Measurements from ENCODE around the gene SPATC1L.

- no peak for TF ChIP-seq CTCF (IDR thresholded peaks at IDR 0.05)
- no peak for TF ChIP-seq POLR2A (IDR thresholded peaks at IDR 0.05)
Observed at GRCh38 chr21:46122758-46123683, 61.2 kb downstream of the SPATC1L start.
